ENCODE data around the gene PIAS2. TPM values are rescaled to one million over a fixed set of nuclear protein-coding genes. Genes with fewer than 3 reads are reported as not detected.

Gene PIAS2
- total and polyA plus RNA-seq, 9 of the 15 experiments (the other 6 are each of a cell fraction or from before 2014, with no cell fraction given) = 2.9 to 23.9 (median 12.0) TPM

- no peaks in the 10 kb centered on the region for H3K4me1 ChIP-seq (replicated peaks in 1 of 2; ENCODE audit: control insufficient read depth in 2 of 2, insufficient read depth in 2 of 2, low read length in 2 of 2)
- peaks cover 2% of the 10 kb centered on the region; the same call in 1 of the 2 replicates for H3K9me3 ChIP-seq (replicated peaks; ENCODE audit: control insufficient read depth, insufficient read depth, low read depth, low read length)
- H2AFZ ChIP-seq (ENCODE audit: low read depth, low read length) = no peak overlapping the region
- no peak overlapping the region for H3K4me3 ChIP-seq
- no TSS peak for BruUV-seq (replicated peaks)
- H3K4me2 ChIP-seq (ENCODE audit: insufficient read depth, low read length) = no peak overlapping the region
- peaks cover 9% of the 10 kb centered on the region; the same call in 1 of the 3 replicates for H3K36me3 ChIP-seq (ENCODE audit: control insufficient read depth, insufficient read depth, low read length)
- intact Hi-C loops (cut with micrococcal nuclease) (no loop called here), in situ Hi-C loops (cut with MboI) (no loop called here)
- no peaks in the 10 kb centered on the region for H3K9me1 ChIP-seq (ENCODE audit: control insufficient read depth, insufficient read depth, low read length)
- ATAC-seq (no peak), FAIRE-seq (no peak), DNase-seq (ENCODE audit: extremely low read depth in 1 of 4, low spot score in 3 of 4) (no peak)
- WGBS (ENCODE audit: insufficient coverage, low coverage, missing lambda C conversion rate) = 93% methylated on average over 4 of the region's 4 CpGs
- POLR2A ChIA-PET = interaction anchor here (1.1 kb wide), 1 partner anchor 42 kb away, joined by 3 read pairs; no protein-coding TSS in a partner anchor
- H3K27ac ChIP-seq (ENCODE audit: extremely low read depth, low read depth, low read length) = no peak overlapping the region
- no peaks in the 10 kb centered on the region for H3K27me3 ChIP-seq (ENCODE audit: control insufficient read depth in 2 of 2, insufficient read depth in 2 of 2, low read length in 2 of 2)
- no peak overlapping the region for H3K9ac ChIP-seq (ENCODE audit: insufficient read depth in 1 of 2, low read depth in 2 of 2, low read length in 2 of 2)
- CTCF ChIA-PET (ENCODE audit: low intra/inter-chr PET ratio) = no interaction called here
- H4K20me1 ChIP-seq (replicated peaks; ENCODE audit: control insufficient read depth, insufficient read depth, low read length) = no peaks in the 10 kb centered on the region
- peaks cover 44% of the 10 kb centered on the region for H3K79me2 ChIP-seq (ENCODE audit: control insufficient read depth, insufficient read depth, low read length)
- TF ChIP-seq POLR3A (IDR thresholded peaks at IDR 0.05; ENCODE audit: borderline replicate concordance, extremely low read depth, insufficient read depth, insufficient read length) = no peak
- no peak for TF ChIP-seq PRMT5 (CRISPR knock-in tag; IDR thresholded peaks at IDR 0.05)
- no peak for TF ChIP-seq SP2 (IDR thresholded peaks at IDR 0.05; ENCODE audit: extremely low read depth, low read depth, low read length, poor library complexity, severe bottlenecking)
- TF ChIP-seq ZNF133 (CRISPR knock-in tag; IDR thresholded peaks at IDR 0.05) = no peak
- no peak for TF ChIP-seq ZHX1 (conservative IDR thresholded peaks at IDR 0.05; ENCODE audit: low read length)
- TF ChIP-seq ZBTB2 (IDR thresholded peaks at IDR 0.05) = no peak
- no peak for TF ChIP-seq SAP30 (IDR thresholded peaks at IDR 0.05; ENCODE audit: borderline replicate concordance, insufficient read depth, low read depth, low read length, poor library complexity, severe bottlenecking)
- TF ChIP-seq SFPQ (IDR thresholded peaks at IDR 0.05; ENCODE audit: low read depth, low read length) = no peak
- TF ChIP-seq MXD1 (CRISPR knock-in tag; IDR thresholded peaks at IDR 0.05; ENCODE audit: borderline replicate concordance, poor library complexity, severe bottlenecking) = no peak
- TF ChIP-seq PCBP2 (IDR thresholded peaks at IDR 0.05; ENCODE audit: low read depth, low read length, poor library complexity, severe bottlenecking) = no peak
- TF ChIP-seq HDAC6 (IDR thresholded peaks at IDR 0.05; ENCODE audit: low read depth, low read length) = no peak
- no peak for TF ChIP-seq YBX1 (IDR thresholded peaks at IDR 0.05)
- no peak for TF ChIP-seq SMAD2 (IDR thresholded peaks at IDR 0.05; ENCODE audit: low read depth, low read length)
Measured at GRCh38 chr18:46883180-46883579, 34.1 kb downstream of the PIAS2 start.
